Midbrain (tissue), 1 donor: ENCODE data around the gene TNFAIP8L3.

Experiments
- DNase-seq: peaks from one replicate; lab custom pipeline; 2025; lab: John Stamatoyannopoulos, UW

TNFAIP8L3 gene

GRCh38 chr15:51117270-51117669 is 22.6 kb upstream of the TNFAIP8L3 start:
- DNase-seq = no peak

- no peak for DNase-seq
Measured at GRCh38 chr15:51114437-51115119, 19.9 kb upstream of the TNFAIP8L3 start.

- no peak for DNase-seq
Measured at GRCh38 chr15:51112078-51112477, 17.4 kb upstream of the TNFAIP8L3 start.

- no peak for DNase-seq
Measured at GRCh38 chr15:51111061-51111460, 16.4 kb upstream of the TNFAIP8L3 start.

GRCh38 chr15:51110171-51110570 is 15.5 kb upstream of the TNFAIP8L3 start:
- no peak for DNase-seq

- no peak for DNase-seq
Measured at GRCh38 chr15:51108933-51109550, 14.3 kb upstream of the TNFAIP8L3 start.

GRCh38 chr15:51107612-51108011 is 12.9 kb upstream of the TNFAIP8L3 start:
- no peak for DNase-seq

- DNase-seq = no peak
Measured at GRCh38 chr15:51106481-51106880, 11.8 kb upstream of the TNFAIP8L3 start.

GRCh38 chr15:51105430-51106016 is 10.8 kb upstream of the TNFAIP8L3 start:
- DNase-seq = no peak

GRCh38 chr15:51104512-51104911 is 9.8 kb upstream of the TNFAIP8L3 start:
- DNase-seq = no peak

- no peak for DNase-seq
Measured at GRCh38 chr15:51103330-51103729, 8.6 kb upstream of the TNFAIP8L3 start.

- DNase-seq = no peak
Measured at GRCh38 chr15:51100785-51101489, 6.2 kb upstream of the TNFAIP8L3 start.

- DNase-seq = no peak
Measured at GRCh38 chr15:51099185-51099584, 4.5 kb upstream of the TNFAIP8L3 start.

GRCh38 chr15:51098331-51098619 is 3.6 kb upstream of the TNFAIP8L3 start:
- DNase-seq = no peak

- no peak for DNase-seq
Measured at GRCh38 chr15:51097553-51098330, 3.0 kb upstream of the TNFAIP8L3 start.

GRCh38 chr15:51096976-51097375 is 2.3 kb upstream of the TNFAIP8L3 start:
- DNase-seq = no peak

GRCh38 chr15:51095681-51096331 is 1.1 kb upstream of the TNFAIP8L3 start:
- DNase-seq = no peak

GRCh38 chr15:51093839-51094605 is 684 bp downstream of the TNFAIP8L3 start:
- no peak for DNase-seq

- no peak for DNase-seq
Measured at GRCh38 chr15:51093488-51093838, 1.2 kb downstream of the TNFAIP8L3 start.

GRCh38 chr15:51092480-51093040 is 2.1 kb downstream of the TNFAIP8L3 start:
- peak; percentile 16 for DNase-seq

- DNase-seq = no peak
Measured at GRCh38 chr15:51090753-51091152, 4.0 kb downstream of the TNFAIP8L3 start.
